Tibial nerve (tissue), 4 donors: ENCODE results near the gene LLGL1. TPM values are rescaled to one million over a fixed set of nuclear protein-coding genes. Genes with fewer than 3 reads are reported as not detected.

ENCODE experiments used
- DNase-seq, 2 donors: peaks; one replicate each; pipeline ENCODE4 v3.0.0-alpha.2; 2019; ENCODE audit warnings: low spot score in 2 of 2
- H3K27ac ChIP-seq, 4 donors: fragments of 200-600 bp; sonication (generic) in 3 of 4; one replicate each; pipeline ENCODE4 v1.5.1; 2017 to 2019; ENCODE audit warnings: mild to moderate bottlenecking in 1 of 4
- H3K27me3 ChIP-seq, 2 donors: fragments of 200-600 bp; sonication (generic) in 1 of 2; one replicate each; pipeline versions ENCODE4 v1.5.1 to v1.6.0; 2017 to 2019
- H3K36me3 ChIP-seq, 3 donors: fragments of 200-600 bp; sonication (generic); one replicate each; pipeline ENCODE4 v1.5.1; 2018 to 2019
- H3K4me1 ChIP-seq, 4 donors: fragments of 200-600 bp; sonication (generic) in 3 of 4; one replicate each; pipeline ENCODE4 v1.5.1; 2017 to 2019
- H3K4me3 ChIP-seq, 4 donors: fragments of 200-600 bp; sonication (generic) in 3 of 4; one replicate each; pipeline ENCODE4 v1.5.1; 2017 to 2019; ENCODE audit warnings: mild to moderate bottlenecking in 1 of 4, moderate library complexity in 1 of 4
- H3K9me3 ChIP-seq, 4 donors: fragments of 200-600 bp; sonication (generic) in 3 of 4; one replicate each; pipeline ENCODE4 v1.5.1; 2017 to 2019
- CTCF ChIP-seq, 5 experiments: fragments of 200-600 bp in 3 of 5; fragments of 450-650 bp in 2 of 5; sonication (generic) in 3 of 5; IDR thresholded peaks; one replicate each; pipeline ENCODE4 v1.5.1; 2016 to 2019; ENCODE audit warnings: antibody characterized with exemption in 5 of 5, mild to moderate bottlenecking in 3 of 5, moderate library complexity in 2 of 5
- EP300 ChIP-seq, 2 donors: sonication (generic); formaldehyde crosslinking; IDR thresholded peaks; one replicate each; pipeline ENCODE4 v1.6.1; 2017; ENCODE audit warnings: antibody characterized with exemption in 2 of 2, mild to moderate bottlenecking in 1 of 2
- POLR2A ChIP-seq, 2 donors: fragments of 450-650 bp; IDR thresholded peaks; one replicate each; pipeline ENCODE4 v1.6.1; 2017; ENCODE audit warnings: antibody characterized with exemption in 2 of 2, mild to moderate bottlenecking in 2 of 2, moderate library complexity in 2 of 2
- WGBS, 2 donors: methylation state at CpG; one replicate each; pipeline ENCODE4 v1.1.5; 2018; 5-methylcytosine and 5-hydroxymethylcytosine counted together
- total RNA-seq, 4 donors: library from RNA; depleted of rRNA; stranded (reverse); fragments of >200 nt; gene quantifications; one replicate each; pipeline ENCODE4 v1.1.0, GENCODE V29; 2016

The LLGL1 gene
- total RNA-seq, 4 donors from 2014 or later = 20.9 to 30.2 (median 27.9) TPM

- peaks cover 0 to 71% (median 31%) of the 10 kb centered on the region in 3 donors for H3K36me3 ChIP-seq
- H3K4me1 ChIP-seq = peaks cover 0 to 84% (median 5%) of the 10 kb centered on the region in 4 donors
- TF ChIP-seq POLR2A (IDR thresholded peaks at IDR 0.05) = no peak
- H3K27ac ChIP-seq = no peak overlapping the region
- WGBS, 2 donors = 86 to 93% methylated on average over 3 of the region's 3 CpGs
- no peak overlapping the region for H3K4me3 ChIP-seq
- no peak for DNase-seq
- no peaks in the 10 kb centered on the region for H3K9me3 ChIP-seq
- no peaks in the 10 kb centered on the region for H3K27me3 ChIP-seq
Observed at GRCh38 chr17:18197535-18198194, 27.8 kb upstream of the LLGL1 start.

GRCh38 chr17:18198530-18198929 is 26.9 kb upstream of the LLGL1 start:
- Histone ChIP-seq H3K36me3 (peaks cover 0 to 70% (median 31%) of the 10 kb centered on the region in 3 donors), H3K4me1 (peaks cover 0 to 82% (median 5%) of the 10 kb centered on the region in 4 donors), H3K27me3 (no peaks in the 10 kb centered on the region), H3K27ac (no peak overlapping the region), H3K4me3 (no peak overlapping the region), H3K9me3 (no peaks in the 10 kb centered on the region)
- TF ChIP-seq POLR2A (IDR thresholded peaks at IDR 0.05) (no peak), EP300 (IDR thresholded peaks at IDR 0.05) (no peak), CTCF (IDR thresholded peaks at IDR 0.05) (no peak)
- DNase-seq = no peak
- 23 to 32% methylated on average over 4 of the region's 4 CpGs for WGBS, 2 donors

- H3K4me1 ChIP-seq = peaks cover 0 to 80% (median 5%) of the 10 kb centered on the region in 4 donors
- TF ChIP-seq EP300 (IDR thresholded peaks at IDR 0.05) (no peak), POLR2A (IDR thresholded peaks at IDR 0.05) (no peak), CTCF (IDR thresholded peaks at IDR 0.05) (no peak)
Observed at GRCh38 chr17:18201108-18201507, 24.3 kb upstream of the LLGL1 start.

GRCh38 chr17:18203308-18203707 is 22.1 kb upstream of the LLGL1 start:
- WGBS, 2 donors = 73 to 76% methylated on average over 7 of the region's 7 CpGs
- H3K36me3 ChIP-seq = peaks cover 0 to 75% (median 11%) of the 10 kb centered on the region in 3 donors
- TF ChIP-seq EP300 (IDR thresholded peaks at IDR 0.05) = no peak
- no peak for TF ChIP-seq POLR2A (IDR thresholded peaks at IDR 0.05)
- no peak for TF ChIP-seq CTCF (IDR thresholded peaks at IDR 0.05)
- H3K9me3 ChIP-seq = no peaks in the 10 kb centered on the region
- no peak overlapping the region for H3K27ac ChIP-seq
- H3K27me3 ChIP-seq = no peaks in the 10 kb centered on the region
- H3K4me3 ChIP-seq = no peak overlapping the region
- peaks cover 0 to 59% (median 2%) of the 10 kb centered on the region in 4 donors for H3K4me1 ChIP-seq
- DNase-seq = no peak

More at GRCh38 chr17:18201108-18201507, 24.3 kb upstream of the LLGL1 start:
- WGBS, 2 donors = 77 to 79% methylated on average over 4 of the region's 4 CpGs
- DNase-seq = no peak
- Histone ChIP-seq H3K27ac (no peak overlapping the region), H3K36me3 (peaks cover 0 to 75% (median 16%) of the 10 kb centered on the region in 3 donors), H3K9me3 (no peaks in the 10 kb centered on the region), H3K4me3 (no peak overlapping the region), H3K27me3 (no peaks in the 10 kb centered on the region)

- H3K4me1 ChIP-seq = peaks cover 0 to 34% (median 0%) of the 10 kb centered on the region in 4 donors
- no peak for TF ChIP-seq POLR2A (IDR thresholded peaks at IDR 0.05)
- no peak for TF ChIP-seq CTCF (IDR thresholded peaks at IDR 0.05)
- TF ChIP-seq EP300 (IDR thresholded peaks at IDR 0.05) = no peak
- H3K9me3 ChIP-seq = no peaks in the 10 kb centered on the region
- H3K4me3 ChIP-seq = no peak overlapping the region
- no peaks in the 10 kb centered on the region for H3K27me3 ChIP-seq
- 79 to 93% methylated on average over 2 of the region's 2 CpGs for WGBS, 2 donors
- no peak overlapping the region for H3K27ac ChIP-seq
- DNase-seq = no peak
- H3K36me3 ChIP-seq = peaks cover 0 to 87% (median 29%) of the 10 kb centered on the region in 3 donors
Observed at GRCh38 chr17:18205861-18206260, 19.6 kb upstream of the LLGL1 start.
